Thoracic aorta (tissue), 2 donors: ENCODE results near the gene HMX1. TPM values are rescaled to one million over a fixed set of nuclear protein-coding genes. Genes with fewer than 3 reads are reported as not detected.

Experiments
- ATAC-seq: fragments of 150-250 bp; one replicate; pipeline ENCODE4 v1.8.0; 2017; ENCODE audit warnings: low read depth; ENCODE audit not compliant: insufficient number of reproducible peaks, low FRiP score
- DNase-seq: peaks from one replicate; pipeline ENCODE4 v3.0.0-alpha.2; 2020; ENCODE audit warnings: low spot score
- H3K27ac ChIP-seq, 2 donors: fragments of 200-600 bp; sonication (generic); 1 replicate in 1 of 2; 2 replicates in 1 of 2; pipeline ENCODE4 v1.5.1; 2016; ENCODE audit warnings: mild to moderate bottlenecking in 2 of 2, moderate library complexity in 2 of 2
- H3K27me3 ChIP-seq: fragments of 200-600 bp; sonication (generic); replicated peaks from 2 replicates; pipeline ENCODE4 v1.6.0; 2016; ENCODE audit warnings: mild to moderate bottlenecking; ENCODE audit not compliant: insufficient read depth
- H3K36me3 ChIP-seq: fragments of 200-600 bp; sonication (generic); one replicate; pipeline ENCODE4 v1.5.1; 2016
- H3K4me1 ChIP-seq, 2 donors: fragments of 200-600 bp; sonication (generic); 1 replicate in 1 of 2; 2 replicates in 1 of 2; pipeline versions ENCODE4 v1.5.1 to v1.6.0; 2016; ENCODE audit warnings: low read depth in 2 of 2, mild to moderate bottlenecking in 1 of 2; ENCODE audit not compliant: control insufficient read depth in 1 of 2
- H3K4me3 ChIP-seq: fragments of 200-600 bp; sonication (generic); 2 replicates; pipeline ENCODE4 v1.5.1; 2016; ENCODE audit warnings: mild to moderate bottlenecking
- H3K9me3 ChIP-seq: fragments of 200-600 bp; sonication (generic); 2 replicates; pipeline ENCODE4 v1.5.1; 2016
- total RNA-seq, 2 donors: library from RNA; depleted of rRNA; stranded (reverse); fragments of >200 nt; gene quantifications; one replicate each; pipeline versions ENCODE4 v1.1.0 to v1.2.3, GENCODE V29; 2016
- TF ChIP-seq, protein P1 (sequence below): fragments of 200-600 bp; sonication (generic); IDR thresholded peaks from one replicate; pipeline ENCODE4 v1.5.1; 2019; ENCODE audit warnings: antibody characterized with exemption

HMX1 gene
- total RNA-seq, 2 donors from 2014 or later, result 0.28 TPM; not detected in 1

DNA sequence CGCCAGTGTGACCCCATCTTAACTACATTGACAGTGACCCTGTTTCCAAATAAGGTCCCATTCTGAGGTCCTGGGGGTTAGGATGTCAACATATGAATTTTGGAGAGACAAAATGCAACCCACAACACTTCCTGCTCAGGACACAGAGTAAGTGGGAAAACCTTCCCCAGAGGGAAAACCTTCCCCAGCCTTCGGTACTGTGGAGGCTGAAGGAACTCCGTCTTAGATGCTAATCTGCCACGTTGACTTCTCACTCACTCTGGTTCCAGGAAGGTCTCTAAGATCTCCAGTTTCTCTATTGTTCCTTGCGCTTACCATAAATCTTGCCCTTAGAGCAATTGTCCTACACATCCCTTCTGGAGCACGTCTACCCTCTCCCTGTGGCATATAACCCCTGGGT is 29.7 kb upstream of the HMX1 start:
- peaks cover 15% of the 10 kb centered on the region for H3K9me3 ChIP-seq
- no peaks in the 10 kb centered on the region for H3K4me1 ChIP-seq
- no peaks in the 10 kb centered on the region for H3K36me3 ChIP-seq
- H3K4me3 ChIP-seq, result no peak overlapping the region
- H3K27ac ChIP-seq, result no peak overlapping the region
- H3K27me3 ChIP-seq, result no peaks in the 10 kb centered on the region
- DNase-seq (no peak), ATAC-seq (no peak)
- TF ChIP-seq, protein P1, sequence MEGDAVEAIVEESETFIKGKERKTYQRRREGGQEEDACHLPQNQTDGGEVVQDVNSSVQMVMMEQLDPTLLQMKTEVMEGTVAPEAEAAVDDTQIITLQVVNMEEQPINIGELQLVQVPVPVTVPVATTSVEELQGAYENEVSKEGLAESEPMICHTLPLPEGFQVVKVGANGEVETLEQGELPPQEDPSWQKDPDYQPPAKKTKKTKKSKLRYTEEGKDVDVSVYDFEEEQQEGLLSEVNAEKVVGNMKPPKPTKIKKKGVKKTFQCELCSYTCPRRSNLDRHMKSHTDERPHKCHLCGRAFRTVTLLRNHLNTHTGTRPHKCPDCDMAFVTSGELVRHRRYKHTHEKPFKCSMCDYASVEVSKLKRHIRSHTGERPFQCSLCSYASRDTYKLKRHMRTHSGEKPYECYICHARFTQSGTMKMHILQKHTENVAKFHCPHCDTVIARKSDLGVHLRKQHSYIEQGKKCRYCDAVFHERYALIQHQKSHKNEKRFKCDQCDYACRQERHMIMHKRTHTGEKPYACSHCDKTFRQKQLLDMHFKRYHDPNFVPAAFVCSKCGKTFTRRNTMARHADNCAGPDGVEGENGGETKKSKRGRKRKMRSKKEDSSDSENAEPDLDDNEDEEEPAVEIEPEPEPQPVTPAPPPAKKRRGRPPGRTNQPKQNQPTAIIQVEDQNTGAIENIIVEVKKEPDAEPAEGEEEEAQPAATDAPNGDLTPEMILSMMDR, result no peak

DNA sequence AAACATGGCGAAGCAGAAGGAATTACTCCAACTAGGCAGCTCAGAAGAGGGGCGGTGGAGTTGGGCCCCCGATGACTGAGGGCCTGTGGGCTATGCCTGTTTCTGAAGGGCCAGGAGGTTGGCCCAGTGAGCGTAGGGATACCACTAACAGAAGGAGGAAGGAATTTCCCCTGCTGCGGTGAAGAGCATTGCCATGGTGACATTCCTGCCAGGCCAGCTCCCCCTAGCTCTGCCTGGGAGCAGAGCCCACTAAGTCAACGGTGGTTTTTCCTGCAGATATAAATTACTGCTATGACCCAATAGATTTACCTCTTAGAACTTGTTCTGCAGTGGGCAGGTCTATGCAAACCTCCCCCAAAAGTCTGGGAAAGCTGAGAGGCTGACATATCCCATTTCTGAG is 28.9 kb upstream of the HMX1 start:
- DNase-seq (no peak), ATAC-seq (no peak)
- peaks cover 15% of the 10 kb centered on the region for H3K9me3 ChIP-seq
- H3K27ac ChIP-seq, result no peak overlapping the region
- H3K4me1 ChIP-seq, result no peaks in the 10 kb centered on the region
- H3K4me3 ChIP-seq, result no peak overlapping the region
- TF ChIP-seq, protein P1, result no peak
- no peaks in the 10 kb centered on the region for H3K36me3 ChIP-seq
- H3K27me3 ChIP-seq, result no peaks in the 10 kb centered on the region

DNA sequence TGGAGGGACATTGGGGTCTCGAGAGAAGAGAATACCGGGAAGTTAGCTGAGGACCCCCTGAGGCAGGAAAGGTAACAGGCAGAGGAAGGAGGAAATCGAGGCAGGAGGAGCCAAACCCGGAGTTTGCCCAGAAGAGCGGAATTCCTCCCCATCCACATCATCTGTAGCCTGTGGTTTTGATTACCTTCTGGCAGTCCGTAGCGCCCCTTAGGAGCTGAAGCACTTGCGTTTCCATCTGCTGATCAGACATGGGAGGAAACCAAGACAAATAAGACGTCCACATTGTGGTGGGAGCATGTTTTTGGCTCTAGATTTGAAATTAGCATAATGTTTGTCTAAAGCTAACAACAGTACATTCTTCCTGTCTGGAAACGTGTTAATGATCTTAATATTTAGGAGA is 26.8 kb upstream of the HMX1 start:
- Histone ChIP-seq H3K4me3 (no peak overlapping the region), H3K27me3 (no peaks in the 10 kb centered on the region), H3K27ac (no peak overlapping the region), H3K36me3 (no peaks in the 10 kb centered on the region), H3K4me1 (peaks cover 0 to 5% of the 10 kb centered on the region in 2 donors), H3K9me3 (peaks cover 15% of the 10 kb centered on the region)
- DNase-seq (no peak), ATAC-seq (no peak)
- TF ChIP-seq, protein P1, result no peak

DNA sequence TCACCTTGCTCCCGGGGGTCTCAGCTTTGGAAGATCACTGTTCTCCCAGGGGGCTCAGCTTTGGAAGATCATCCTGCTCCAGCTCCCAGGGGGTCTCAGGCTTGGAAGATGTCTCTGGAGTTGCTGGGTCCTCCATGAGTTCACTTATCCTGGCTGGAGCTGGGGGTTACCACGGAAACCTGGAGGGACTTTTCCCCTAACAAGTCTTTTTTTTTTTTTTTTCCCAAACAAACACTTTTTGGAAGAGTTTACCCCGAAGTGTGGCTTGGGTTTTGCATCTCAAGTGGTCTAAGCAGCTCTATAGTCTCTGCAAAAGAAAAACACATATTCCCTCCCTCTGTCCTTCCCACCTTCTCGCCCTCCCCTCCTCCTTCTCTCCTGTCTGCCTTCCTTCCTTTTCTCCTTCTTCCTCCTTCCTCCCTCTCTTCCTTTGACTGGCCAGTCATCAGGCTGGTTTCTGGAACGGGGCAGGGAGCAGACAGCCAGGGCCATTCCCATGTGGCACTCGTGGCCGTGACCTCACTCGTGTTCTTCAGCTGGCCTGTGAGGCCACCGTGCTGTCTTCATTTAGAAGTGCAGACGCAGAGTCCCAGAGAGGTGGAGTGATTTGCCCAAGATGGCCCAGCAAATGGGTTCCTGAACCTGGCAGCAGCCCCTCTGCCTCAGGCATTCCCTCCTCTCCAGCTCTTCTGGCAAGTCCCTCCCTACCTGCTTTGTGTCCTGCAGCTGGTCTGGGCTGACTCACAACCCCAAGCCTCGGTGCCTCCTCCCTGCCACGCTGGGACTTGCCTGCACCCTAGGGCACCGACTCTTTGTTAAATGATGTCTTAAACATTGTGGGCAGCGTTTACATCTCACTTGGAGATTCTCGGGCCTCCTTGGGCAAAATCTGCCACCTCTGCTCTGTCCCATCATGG is 25.9 kb upstream of the HMX1 start:
- ATAC-seq (no peak), DNase-seq (no peak)
- H3K9me3 ChIP-seq, result peaks cover 15% of the 10 kb centered on the region
- TF ChIP-seq, protein P1, result no peak
- H3K27ac ChIP-seq, result no peak overlapping the region
- H3K27me3 ChIP-seq, result no peaks in the 10 kb centered on the region
- no peak overlapping the region for H3K4me3 ChIP-seq
- H3K36me3 ChIP-seq, result no peaks in the 10 kb centered on the region
- peaks cover 0 to 7% of the 10 kb centered on the region in 2 donors for H3K4me1 ChIP-seq

DNA sequence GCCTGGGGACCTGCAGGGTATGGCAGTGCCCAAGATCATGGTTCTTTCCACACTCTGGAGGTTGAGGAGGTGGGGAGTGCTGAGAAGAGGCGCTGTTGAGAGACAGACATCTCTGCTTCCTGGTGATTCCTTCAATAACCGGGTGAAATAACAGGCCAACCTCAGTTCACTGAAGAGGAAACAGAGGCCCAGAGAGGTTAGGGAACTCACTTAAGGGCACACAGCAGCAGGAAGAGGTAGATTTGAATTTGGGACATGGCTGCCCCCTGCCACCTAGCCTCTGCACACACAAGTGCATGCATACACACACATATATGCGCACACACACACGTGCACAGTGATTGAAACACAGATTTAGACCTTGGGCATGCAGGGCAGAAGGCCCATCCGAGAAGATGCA is 24.9 kb upstream of the HMX1 start:
- ATAC-seq (no peak), DNase-seq (no peak)
- H3K27me3 ChIP-seq, result no peaks in the 10 kb centered on the region

More for the DNA sequence above, 24.9 kb upstream of the HMX1 start:
- Histone ChIP-seq H3K9me3 (peaks cover 9% of the 10 kb centered on the region), H3K4me3 (no peak overlapping the region), H3K27ac (no peak overlapping the region), H3K4me1 (peaks cover 0 to 7% of the 10 kb centered on the region in 2 donors), H3K36me3 (no peaks in the 10 kb centered on the region)
- TF ChIP-seq, protein P1, result no peak
